SK-N-SH treated with all-trans-retinoic acid at 6 μM for 48 hours (cell line): ENCODE measurements around the gene SP9.

Source experiments
- ATAC-seq: fragments of 200-7000 bp; cut with Tn5 transposase; 3 replicates; pipeline ENCODE4 v1.9.1; 2020; ENCODE audit warnings: mild to moderate bottlenecking, moderate library complexity
- ARNTL ChIP-seq: fragments of 450-650 bp; formaldehyde crosslinking; IDR thresholded peaks from 2 replicates; pipeline ENCODE4 v1.5.0; 2020; ENCODE audit warnings: low read depth, mild to moderate bottlenecking, moderate library complexity, borderline replicate concordance
- BACH2 ChIP-seq: fragments of 250-450 bp; sonication (Bioruptor Pico); IDR thresholded peaks from 2 replicates; pipeline ENCODE4 v1.9.0; 2021; ENCODE audit warnings: mild to moderate bottlenecking, borderline replicate concordance
- CSDC2 ChIP-seq: fragments of 250-450 bp; sonication (Bioruptor Pico); IDR thresholded peaks from 2 replicates; pipeline ENCODE4 v1.5.0; 2020; ENCODE audit warnings: mild to moderate bottlenecking, moderate library complexity
- ESRRG ChIP-seq: fragments of 250-450 bp; sonication (Bioruptor Pico); IDR thresholded peaks from 2 replicates; pipeline ENCODE4 v1.6.1; 2021; ENCODE audit warnings: mild to moderate bottlenecking
- GLIS3 ChIP-seq: fragments of 250-450 bp; sonication (Bioruptor Pico); IDR thresholded peaks from 2 replicates; pipeline ENCODE4 v1.5.0; 2020; ENCODE audit warnings: mild to moderate bottlenecking, moderate library complexity
- OSR1 ChIP-seq: fragments of 250-450 bp; sonication (Bioruptor Pico); IDR thresholded peaks from 2 replicates; pipeline ENCODE4 v1.8.0; 2022; ENCODE audit warnings: moderate library complexity, mild to moderate bottlenecking, inconsistent platforms
- PPARA ChIP-seq: fragments of 250-450 bp; sonication (Bioruptor Pico); IDR thresholded peaks from 2 replicates; pipeline ENCODE4 v1.5.0; 2020; ENCODE audit warnings: mild to moderate bottlenecking, borderline replicate concordance
- RARB ChIP-seq: fragments of 250-450 bp; sonication (Bioruptor Pico); IDR thresholded peaks from 2 replicates; pipeline ENCODE4 v1.8.0; 2021; ENCODE audit warnings: mild to moderate bottlenecking, moderate library complexity
- SNAI2 ChIP-seq: fragments of 250-450 bp; sonication (Bioruptor Pico); IDR thresholded peaks from 2 replicates; pipeline ENCODE4 v1.5.0; 2020; ENCODE audit warnings: mild to moderate bottlenecking, moderate library complexity
- TCF4 ChIP-seq: fragments of 250-450 bp; sonication (Bioruptor Pico); IDR thresholded peaks from 2 replicates; pipeline ENCODE4 v1.8.0; 2021; ENCODE audit warnings: mild to moderate bottlenecking, moderate library complexity, borderline replicate concordance
- ZC3H10 ChIP-seq: fragments of 250-450 bp; sonication (Bioruptor Pico); IDR thresholded peaks from 2 replicates; pipeline ENCODE4 v1.5.1; 2021; ENCODE audit warnings: mild to moderate bottlenecking, moderate library complexity
- ZFP3 ChIP-seq: fragments of 250-450 bp; sonication (Bioruptor Pico); IDR thresholded peaks from 2 replicates; pipeline ENCODE4 v1.5.0; 2020; ENCODE audit warnings: mild to moderate bottlenecking, moderate library complexity
- ZFP30 ChIP-seq: fragments of 450-650 bp; formaldehyde crosslinking; IDR thresholded peaks from 2 replicates; pipeline ENCODE4 v1.5.0; 2022; ENCODE audit warnings: mild to moderate bottlenecking, moderate library complexity
- ZNF565 ChIP-seq: fragments of 450-650 bp; formaldehyde crosslinking; conservative IDR thresholded peaks from 2 replicates; pipeline ENCODE4 v1.5.0; 2020; ENCODE audit warnings: low read depth, mild to moderate bottlenecking, moderate library complexity
- ZNF70 ChIP-seq: fragments of 450-650 bp; formaldehyde crosslinking; IDR thresholded peaks from 2 replicates; pipeline ENCODE4 v1.5.0; 2020; ENCODE audit warnings: mild to moderate bottlenecking, moderate library complexity
- ZNF8 ChIP-seq: fragments of 450-650 bp; formaldehyde crosslinking; IDR thresholded peaks from 2 replicates; pipeline ENCODE4 v1.5.0; 2020; ENCODE audit warnings: mild to moderate bottlenecking, moderate library complexity
- TF ChIP-seq, protein P1 (sequence below): fragments of 250-450 bp; sonication (Bioruptor Pico); IDR thresholded peaks from 2 replicates; pipeline ENCODE4 v1.8.0; 2021; ENCODE audit warnings: low read depth, mild to moderate bottlenecking, moderate library complexity, borderline replicate concordance
- TF ChIP-seq, protein P2 (sequence below): fragments of 250-450 bp; sonication (Bioruptor Pico); IDR thresholded peaks from 2 replicates; pipeline ENCODE4 v1.5.1; 2021; ENCODE audit warnings: mild to moderate bottlenecking, moderate library complexity
- TF ChIP-seq, protein P3 (sequence below): fragments of 250-450 bp; sonication (Bioruptor Pico); IDR thresholded peaks from 2 replicates; pipeline ENCODE4 v1.5.0; 2020; ENCODE audit warnings: mild to moderate bottlenecking, moderate library complexity
- TF ChIP-seq, protein P4 (sequence below): fragments of 250-450 bp; sonication (Bioruptor Pico); IDR thresholded peaks from 2 replicates; pipeline ENCODE4 v1.8.0; 2020; ENCODE audit warnings: mild to moderate bottlenecking, moderate library complexity, borderline replicate concordance
- TF ChIP-seq, protein P5 (sequence below): fragments of 250-450 bp; sonication (Bioruptor Pico); IDR thresholded peaks from 2 replicates; pipeline ENCODE4 v1.5.1; 2020; ENCODE audit warnings: low read depth, mild to moderate bottlenecking, moderate library complexity

The SP9 gene

DNA sequence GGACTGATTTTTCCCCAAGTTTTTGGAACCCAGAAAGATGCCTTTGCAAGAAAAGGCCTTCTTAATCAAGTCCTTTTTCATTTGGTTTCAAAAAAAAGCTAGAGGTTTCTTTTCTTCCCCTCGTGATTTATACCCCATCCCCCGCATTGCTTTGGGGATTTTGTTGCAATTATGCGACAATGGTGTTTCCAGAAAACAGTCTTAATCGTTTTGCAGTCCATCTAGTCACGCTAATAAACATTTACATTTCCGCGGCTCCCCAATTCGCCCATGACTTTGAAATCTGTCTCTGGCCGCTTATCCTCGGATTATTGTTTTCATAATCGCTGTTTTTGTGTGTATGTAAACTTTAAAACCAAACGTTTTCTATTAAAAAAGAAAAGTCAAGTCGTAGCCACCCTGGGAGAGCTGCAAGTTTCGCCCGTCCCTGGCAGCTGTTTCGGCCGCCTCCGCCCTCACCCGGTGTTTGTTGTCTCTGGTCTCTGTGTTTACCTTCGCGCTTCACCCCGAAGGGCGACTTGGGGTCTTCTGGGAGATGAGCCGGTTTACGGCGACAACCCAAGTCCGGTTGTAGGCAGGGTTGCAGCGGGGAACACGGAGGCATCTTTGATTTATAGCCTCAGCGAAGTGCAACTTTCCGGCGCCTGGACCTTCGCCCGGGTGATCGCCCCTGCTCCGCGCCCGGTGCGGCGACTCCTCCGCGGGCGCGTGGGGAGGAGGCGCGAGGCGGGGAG lies 667 bp downstream of the SP9 start:
- no peak for ATAC-seq
- no peak for TF ChIP-seq BACH2 (CRISPR knock-in tag)
- TF ChIP-seq, protein P1, sequence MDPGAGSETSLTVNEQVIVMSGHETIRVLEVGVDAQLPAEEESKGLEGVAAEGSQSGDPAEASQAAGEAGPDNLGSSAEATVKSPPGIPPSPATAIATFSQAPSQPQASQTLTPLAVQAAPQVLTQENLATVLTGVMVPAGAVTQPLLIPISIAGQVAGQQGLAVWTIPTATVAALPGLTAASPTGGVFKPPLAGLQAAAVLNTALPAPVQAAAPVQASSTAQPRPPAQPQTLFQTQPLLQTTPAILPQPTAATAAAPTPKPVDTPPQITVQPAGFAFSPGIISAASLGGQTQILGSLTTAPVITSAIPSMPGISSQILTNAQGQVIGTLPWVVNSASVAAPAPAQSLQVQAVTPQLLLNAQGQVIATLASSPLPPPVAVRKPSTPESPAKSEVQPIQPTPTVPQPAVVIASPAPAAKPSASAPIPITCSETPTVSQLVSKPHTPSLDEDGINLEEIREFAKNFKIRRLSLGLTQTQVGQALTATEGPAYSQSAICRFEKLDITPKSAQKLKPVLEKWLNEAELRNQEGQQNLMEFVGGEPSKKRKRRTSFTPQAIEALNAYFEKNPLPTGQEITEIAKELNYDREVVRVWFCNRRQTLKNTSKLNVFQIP (CRISPR knock-in tag): no peak
- TF ChIP-seq PPARA: no peak
- TF ChIP-seq, protein P2, sequence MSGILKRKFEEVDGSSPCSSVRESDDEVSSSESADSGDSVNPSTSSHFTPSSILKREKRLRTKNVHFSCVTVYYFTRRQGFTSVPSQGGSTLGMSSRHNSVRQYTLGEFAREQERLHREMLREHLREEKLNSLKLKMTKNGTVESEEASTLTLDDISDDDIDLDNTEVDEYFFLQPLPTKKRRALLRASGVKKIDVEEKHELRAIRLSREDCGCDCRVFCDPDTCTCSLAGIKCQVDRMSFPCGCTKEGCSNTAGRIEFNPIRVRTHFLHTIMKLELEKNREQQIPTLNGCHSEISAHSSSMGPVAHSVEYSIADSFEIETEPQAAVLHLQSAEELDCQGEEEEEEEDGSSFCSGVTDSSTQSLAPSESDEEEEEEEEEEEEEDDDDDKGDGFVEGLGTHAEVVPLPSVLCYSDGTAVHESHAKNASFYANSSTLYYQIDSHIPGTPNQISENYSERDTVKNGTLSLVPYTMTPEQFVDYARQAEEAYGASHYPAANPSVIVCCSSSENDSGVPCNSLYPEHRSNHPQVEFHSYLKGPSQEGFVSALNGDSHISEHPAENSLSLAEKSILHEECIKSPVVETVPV (CRISPR knock-in tag): no peak
- no peak for TF ChIP-seq ZFP3 (CRISPR knock-in tag)
- no peak for TF ChIP-seq ESRRG (CRISPR knock-in tag)
- TF ChIP-seq, protein P3, sequence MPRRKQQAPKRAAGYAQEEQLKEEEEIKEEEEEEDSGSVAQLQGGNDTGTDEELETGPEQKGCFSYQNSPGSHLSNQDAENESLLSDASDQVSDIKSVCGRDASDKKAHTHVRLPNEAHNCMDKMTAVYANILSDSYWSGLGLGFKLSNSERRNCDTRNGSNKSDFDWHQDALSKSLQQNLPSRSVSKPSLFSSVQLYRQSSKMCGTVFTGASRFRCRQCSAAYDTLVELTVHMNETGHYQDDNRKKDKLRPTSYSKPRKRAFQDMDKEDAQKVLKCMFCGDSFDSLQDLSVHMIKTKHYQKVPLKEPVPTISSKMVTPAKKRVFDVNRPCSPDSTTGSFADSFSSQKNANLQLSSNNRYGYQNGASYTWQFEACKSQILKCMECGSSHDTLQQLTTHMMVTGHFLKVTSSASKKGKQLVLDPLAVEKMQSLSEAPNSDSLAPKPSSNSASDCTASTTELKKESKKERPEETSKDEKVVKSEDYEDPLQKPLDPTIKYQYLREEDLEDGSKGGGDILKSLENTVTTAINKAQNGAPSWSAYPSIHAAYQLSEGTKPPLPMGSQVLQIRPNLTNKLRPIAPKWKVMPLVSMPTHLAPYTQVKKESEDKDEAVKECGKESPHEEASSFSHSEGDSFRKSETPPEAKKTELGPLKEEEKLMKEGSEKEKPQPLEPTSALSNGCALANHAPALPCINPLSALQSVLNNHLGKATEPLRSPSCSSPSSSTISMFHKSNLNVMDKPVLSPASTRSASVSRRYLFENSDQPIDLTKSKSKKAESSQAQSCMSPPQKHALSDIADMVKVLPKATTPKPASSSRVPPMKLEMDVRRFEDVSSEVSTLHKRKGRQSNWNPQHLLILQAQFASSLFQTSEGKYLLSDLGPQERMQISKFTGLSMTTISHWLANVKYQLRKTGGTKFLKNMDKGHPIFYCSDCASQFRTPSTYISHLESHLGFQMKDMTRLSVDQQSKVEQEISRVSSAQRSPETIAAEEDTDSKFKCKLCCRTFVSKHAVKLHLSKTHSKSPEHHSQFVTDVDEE (CRISPR knock-in tag): no peak
- TF ChIP-seq GLIS3 (CRISPR knock-in tag): no peak
- TF ChIP-seq SNAI2 (CRISPR knock-in tag): no peak
- TF ChIP-seq CSDC2 (CRISPR knock-in tag): no peak
- no peak for TF ChIP-seq ZC3H10 (CRISPR knock-in tag)
- no peak for TF ChIP-seq OSR1
- TF ChIP-seq, protein P4, sequence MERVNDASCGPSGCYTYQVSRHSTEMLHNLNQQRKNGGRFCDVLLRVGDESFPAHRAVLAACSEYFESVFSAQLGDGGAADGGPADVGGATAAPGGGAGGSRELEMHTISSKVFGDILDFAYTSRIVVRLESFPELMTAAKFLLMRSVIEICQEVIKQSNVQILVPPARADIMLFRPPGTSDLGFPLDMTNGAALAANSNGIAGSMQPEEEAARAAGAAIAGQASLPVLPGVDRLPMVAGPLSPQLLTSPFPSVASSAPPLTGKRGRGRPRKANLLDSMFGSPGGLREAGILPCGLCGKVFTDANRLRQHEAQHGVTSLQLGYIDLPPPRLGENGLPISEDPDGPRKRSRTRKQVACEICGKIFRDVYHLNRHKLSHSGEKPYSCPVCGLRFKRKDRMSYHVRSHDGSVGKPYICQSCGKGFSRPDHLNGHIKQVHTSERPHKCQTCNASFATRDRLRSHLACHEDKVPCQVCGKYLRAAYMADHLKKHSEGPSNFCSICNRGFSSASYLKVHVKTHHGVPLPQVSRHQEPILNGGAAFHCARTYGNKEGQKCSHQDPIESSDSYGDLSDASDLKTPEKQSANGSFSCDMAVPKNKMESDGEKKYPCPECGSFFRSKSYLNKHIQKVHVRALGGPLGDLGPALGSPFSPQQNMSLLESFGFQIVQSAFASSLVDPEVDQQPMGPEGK (CRISPR knock-in tag): no peak
- no peak for TF ChIP-seq ZNF8 (CRISPR knock-in tag)
- no peak for TF ChIP-seq RARB
- no peak for TF ChIP-seq ZNF70 (CRISPR knock-in tag)
- TF ChIP-seq ZFP30 (CRISPR knock-in tag): no peak
- no peak for TF ChIP-seq TCF4 (CRISPR knock-in tag)

DNA sequence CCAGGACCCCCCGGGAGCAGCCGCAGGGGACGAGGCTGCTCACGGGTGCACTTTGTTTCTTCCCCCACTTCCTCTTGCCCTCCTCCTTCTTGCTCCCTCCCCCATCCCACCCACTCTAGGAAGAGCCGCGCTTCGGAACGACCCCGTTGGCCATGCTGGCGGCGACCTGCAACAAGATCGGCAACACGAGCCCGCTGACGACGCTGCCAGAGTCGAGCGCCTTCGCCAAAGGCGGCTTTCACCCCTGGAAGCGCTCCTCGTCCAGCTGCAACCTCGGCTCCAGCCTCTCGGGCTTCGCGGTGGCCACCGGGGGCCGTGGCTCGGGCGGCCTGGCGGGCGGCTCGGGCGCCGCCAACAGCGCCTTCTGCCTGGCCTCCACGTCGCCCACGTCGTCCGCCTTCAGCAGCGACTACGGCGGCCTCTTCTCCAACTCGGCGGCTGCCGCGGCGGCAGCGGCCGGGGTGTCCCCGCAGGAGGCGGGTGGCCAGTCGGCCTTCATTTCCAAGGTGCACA lies 1.3 kb downstream of the SP9 start:
- no peak; the same call in 2 of the 3 replicates for ATAC-seq
- TF ChIP-seq ZFP30 (CRISPR knock-in tag) (no peak), TCF4 (CRISPR knock-in tag) (no peak)
- TF ChIP-seq, all 23 proteins: peak for 0

DNA sequence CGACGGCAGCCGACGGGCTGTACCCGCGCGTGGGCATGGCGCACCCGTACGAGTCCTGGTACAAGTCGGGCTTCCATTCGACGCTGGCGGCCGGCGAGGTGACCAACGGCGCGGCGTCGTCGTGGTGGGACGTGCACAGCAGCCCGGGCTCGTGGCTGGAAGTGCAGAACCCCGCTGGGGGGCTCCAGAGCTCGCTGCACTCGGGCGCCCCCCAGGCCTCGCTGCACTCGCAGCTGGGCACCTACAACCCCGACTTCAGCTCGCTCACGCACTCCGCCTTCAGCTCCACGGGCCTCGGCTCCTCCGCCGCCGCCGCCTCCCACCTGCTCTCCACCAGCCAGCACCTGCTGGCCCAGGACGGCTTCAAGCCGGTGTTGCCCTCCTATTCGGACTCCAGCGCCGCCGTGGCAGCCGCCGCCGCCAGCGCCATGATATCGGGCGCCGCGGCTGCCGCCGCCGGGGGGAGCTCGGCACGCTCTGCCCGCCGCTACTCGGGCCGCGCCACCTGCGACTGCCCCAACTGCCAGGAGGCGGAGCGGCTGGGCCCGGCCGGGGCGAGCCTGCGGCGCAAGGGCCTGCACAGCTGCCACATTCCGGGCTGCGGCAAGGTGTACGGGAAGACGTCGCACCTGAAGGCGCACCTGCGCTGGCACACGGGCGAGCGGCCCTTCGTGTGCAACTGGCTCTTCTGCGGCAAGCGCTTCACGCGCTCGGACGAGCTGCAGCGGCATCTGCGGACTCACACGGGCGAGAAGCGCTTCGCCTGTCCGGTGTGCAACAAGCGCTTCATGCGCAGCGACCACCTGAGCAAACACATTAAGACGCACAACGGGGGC lies 2.0 kb downstream of the SP9 start:
- ATAC-seq: peak; percentile 14
- TF ChIP-seq OSR1: no peak
- TF ChIP-seq, protein P5, sequence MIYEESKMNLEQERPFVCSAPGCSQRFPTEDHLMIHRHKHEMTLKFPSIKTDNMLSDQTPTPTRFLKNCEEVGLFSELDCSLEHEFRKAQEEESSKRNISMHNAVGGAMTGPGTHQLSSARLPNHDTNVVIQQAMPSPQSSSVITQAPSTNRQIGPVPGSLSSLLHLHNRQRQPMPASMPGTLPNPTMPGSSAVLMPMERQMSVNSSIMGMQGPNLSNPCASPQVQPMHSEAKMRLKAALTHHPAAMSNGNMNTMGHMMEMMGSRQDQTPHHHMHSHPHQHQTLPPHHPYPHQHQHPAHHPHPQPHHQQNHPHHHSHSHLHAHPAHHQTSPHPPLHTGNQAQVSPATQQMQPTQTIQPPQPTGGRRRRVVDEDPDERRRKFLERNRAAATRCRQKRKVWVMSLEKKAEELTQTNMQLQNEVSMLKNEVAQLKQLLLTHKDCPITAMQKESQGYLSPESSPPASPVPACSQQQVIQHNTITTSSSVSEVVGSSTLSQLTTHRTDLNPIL (CRISPR knock-in tag): no peak
- TF ChIP-seq, protein P3 (CRISPR knock-in tag): no peak
- no peak for TF ChIP-seq ARNTL (CRISPR knock-in tag)
- no peak for TF ChIP-seq SNAI2 (CRISPR knock-in tag)
- TF ChIP-seq TCF4 (CRISPR knock-in tag): no peak
- TF ChIP-seq, protein P1 (CRISPR knock-in tag): no peak
- no peak for TF ChIP-seq ZNF565 (CRISPR knock-in tag)
- TF ChIP-seq ZNF70 (CRISPR knock-in tag): no peak
- TF ChIP-seq ZFP3 (CRISPR knock-in tag): no peak
- TF ChIP-seq ESRRG (CRISPR knock-in tag): no peak
- no peak for TF ChIP-seq ZC3H10 (CRISPR knock-in tag)
- no peak for TF ChIP-seq RARB
